ENCODE results near the gene COL9A3.
"Not testable (repeated sequence)": the region's sequence is repeated elsewhere in the genome, so short reads cannot be mapped to it uniquely, and the experiment has no call there.

COL9A3 gene

GRCh38 chr20:62873280-62873679 is 56.4 kb downstream of the COL9A3 start:
- Histone ChIP-seq H3K9me3 (ENCODE audit: insufficient read depth, low read length) (no peaks in the 10 kb centered on the region), H3K27ac (ENCODE audit: low read depth, low read length) (no peak overlapping the region), H3F3A (ENCODE audit: insufficient read depth) (peaks cover 8% of the 10 kb centered on the region), H3K4me2 (ENCODE audit: low read depth, low read length, poor library complexity, severe bottlenecking) (no peak overlapping the region), H3K27me3 (ENCODE audit: low read length) (no peaks in the 10 kb centered on the region), H4K20me1 (ENCODE audit: low read depth, low read length) (no peaks in the 10 kb centered on the region), H3K4me3 (ENCODE audit: insufficient read depth, low read length, poor library complexity, severe bottlenecking) (no peak overlapping the region), H2AFZ (ENCODE audit: low read depth, low read length, severe bottlenecking) (no peak overlapping the region), H3K9ac (ENCODE audit: low read length) (no peak overlapping the region), H3K9me2 (replicated peaks; ENCODE audit: insufficient read depth, low read length) (no peaks in the 10 kb centered on the region), H3K36me3 (ENCODE audit: low read length) (no peaks in the 10 kb centered on the region), H3K79me2 (ENCODE audit: insufficient read depth, low read length) (no peaks in the 10 kb centered on the region)
- TF ChIP-seq CTCF (IDR thresholded peaks at IDR 0.05; ENCODE audit: insufficient read depth, low read length, poor library complexity, severe bottlenecking), result no peak
- TF ChIP-seq EZH2phosphoT487 (conservative IDR thresholded peaks at IDR 0.05; ENCODE audit: low read length), result no peak

GRCh38 chr20:62873681-62874031 is 56.8 kb downstream of the COL9A3 start:
- H3K9ac ChIP-seq (ENCODE audit: low read length); H3K27me3 ChIP-seq (ENCODE audit: low read length); H3K9me2 ChIP-seq (replicated peaks; ENCODE audit: insufficient read depth, low read length); H3K27ac ChIP-seq (ENCODE audit: low read depth, low read length); H2AFZ ChIP-seq (ENCODE audit: low read depth, low read length, severe bottlenecking); H3K79me2 ChIP-seq (ENCODE audit: insufficient read depth, low read length); H3K4me2 ChIP-seq (ENCODE audit: low read depth, low read length, poor library complexity, severe bottlenecking); H3K36me3 ChIP-seq (ENCODE audit: low read length); H4K20me1 ChIP-seq (ENCODE audit: low read depth, low read length); H3K4me3 ChIP-seq (ENCODE audit: insufficient read depth, low read length, poor library complexity, severe bottlenecking); H3K9me3 ChIP-seq (ENCODE audit: insufficient read depth, low read length): not testable (repeated sequence)
- peaks cover 11% of the 10 kb centered on the region for H3F3A ChIP-seq (ENCODE audit: insufficient read depth)

GRCh38 chr20:62874964-62875344 is 58.1 kb downstream of the COL9A3 start:
- no peak for TF ChIP-seq CTCF (IDR thresholded peaks at IDR 0.05; ENCODE audit: insufficient read depth, low read length, poor library complexity, severe bottlenecking)
- TF ChIP-seq EZH2phosphoT487 (conservative IDR thresholded peaks at IDR 0.05; ENCODE audit: low read length), result no peak
- Histone ChIP-seq H3K36me3 (ENCODE audit: low read length) (no peaks in the 10 kb centered on the region), H4K20me1 (ENCODE audit: low read depth, low read length) (no peaks in the 10 kb centered on the region), H3F3A (ENCODE audit: insufficient read depth) (peaks cover 14% of the 10 kb centered on the region), H3K27ac (ENCODE audit: low read depth, low read length) (no peak overlapping the region), H3K9ac (ENCODE audit: low read length) (no peak overlapping the region), H3K4me2 (ENCODE audit: low read depth, low read length, poor library complexity, severe bottlenecking) (no peak overlapping the region), H3K79me2 (ENCODE audit: insufficient read depth, low read length) (no peaks in the 10 kb centered on the region), H3K9me2 (replicated peaks; ENCODE audit: insufficient read depth, low read length) (no peaks in the 10 kb centered on the region), H3K4me3 (ENCODE audit: insufficient read depth, low read length, poor library complexity, severe bottlenecking) (no peak overlapping the region), H2AFZ (ENCODE audit: low read depth, low read length, severe bottlenecking) (no peak overlapping the region), H3K9me3 (ENCODE audit: insufficient read depth, low read length) (no peaks in the 10 kb centered on the region), H3K27me3 (ENCODE audit: low read length) (no peaks in the 10 kb centered on the region)

- Histone ChIP-seq H3K4me2 (ENCODE audit: low read depth, low read length, poor library complexity, severe bottlenecking) (no peak overlapping the region), H2AFZ (ENCODE audit: low read depth, low read length, severe bottlenecking) (no peak overlapping the region), H3K4me3 (ENCODE audit: insufficient read depth, low read length, poor library complexity, severe bottlenecking) (no peak overlapping the region), H4K20me1 (ENCODE audit: low read depth, low read length) (no peaks in the 10 kb centered on the region), H3K27me3 (ENCODE audit: low read length) (no peaks in the 10 kb centered on the region), H3K27ac (ENCODE audit: low read depth, low read length) (no peak overlapping the region), H3K9me3 (ENCODE audit: insufficient read depth, low read length) (no peaks in the 10 kb centered on the region), H3K36me3 (ENCODE audit: low read length) (no peaks in the 10 kb centered on the region), H3K79me2 (ENCODE audit: insufficient read depth, low read length) (no peaks in the 10 kb centered on the region), H3K9ac (ENCODE audit: low read length) (no peak overlapping the region), H3F3A (ENCODE audit: insufficient read depth) (peaks cover 14% of the 10 kb centered on the region), H3K9me2 (replicated peaks; ENCODE audit: insufficient read depth, low read length) (no peaks in the 10 kb centered on the region)
- TF ChIP-seq EZH2phosphoT487 (conservative IDR thresholded peaks at IDR 0.05; ENCODE audit: low read length) (no peak), CTCF (IDR thresholded peaks at IDR 0.05; ENCODE audit: insufficient read depth, low read length, poor library complexity, severe bottlenecking) (no peak)
These were observed 58.8 kb downstream of the COL9A3 start for GRCh38 chr20:62875419-62876361.

Measured in SU-DHL-6 (cell line).